Measurements from ENCODE around the gene DBN1.

DBN1 gene

GRCh38 chr5:177484902-177485549 is 11.6 kb upstream of the DBN1 start:
- TF ChIP-seq CTCF (IDR thresholded peaks at IDR 0.05; ENCODE audit: low read depth, low read length, missing control alignments): no peak
- no peak overlapping the region for H3K4me3 ChIP-seq (replicated peaks; ENCODE audit: low read depth, low read length)
- DNase-seq (ENCODE audit: extremely low read depth, low read depth): no peak

- H3K4me3 ChIP-seq (replicated peaks; ENCODE audit: low read depth, low read length): no peak overlapping the region
- DNase-seq (ENCODE audit: extremely low read depth, low read depth): no peak
Observed at GRCh38 chr5:177483994-177484901, 10.8 kb upstream of the DBN1 start.

GRCh38 chr5:177483042-177483441 is 9.6 kb upstream of the DBN1 start:
- H3K4me3 ChIP-seq (replicated peaks; ENCODE audit: low read depth, low read length): no peak overlapping the region
- DNase-seq (ENCODE audit: extremely low read depth, low read depth): no peak
- no peak for TF ChIP-seq CTCF (IDR thresholded peaks at IDR 0.05; ENCODE audit: low read depth, low read length, missing control alignments)

More at GRCh38 chr5:177483994-177484901, 10.8 kb upstream of the DBN1 start:
- TF ChIP-seq CTCF (IDR thresholded peaks at IDR 0.05; ENCODE audit: low read depth, low read length, missing control alignments): no peak

- DNase-seq (ENCODE audit: extremely low read depth, low read depth): no peak
- H3K4me3 ChIP-seq (replicated peaks; ENCODE audit: low read depth, low read length): no peak overlapping the region
- TF ChIP-seq CTCF (IDR thresholded peaks at IDR 0.05; ENCODE audit: low read depth, low read length, missing control alignments): no peak
Observed at GRCh38 chr5:177482359-177482795, 8.9 kb upstream of the DBN1 start.

- DNase-seq (ENCODE audit: extremely low read depth, low read depth): no peak
- TF ChIP-seq CTCF (IDR thresholded peaks at IDR 0.05; ENCODE audit: low read depth, low read length, missing control alignments): no peak
- H3K4me3 ChIP-seq (replicated peaks; ENCODE audit: low read depth, low read length): no peak overlapping the region
Observed at GRCh38 chr5:177479774-177480173, 6.3 kb upstream of the DBN1 start.

- H3K4me3 ChIP-seq (replicated peaks; ENCODE audit: low read depth, low read length): no peak overlapping the region
- DNase-seq (ENCODE audit: extremely low read depth, low read depth): no peak
- TF ChIP-seq CTCF (IDR thresholded peaks at IDR 0.05; ENCODE audit: low read depth, low read length, missing control alignments): no peak
Observed at GRCh38 chr5:177478711-177479646, 5.5 kb upstream of the DBN1 start.
